GM10266 (cell line): ENCODE data around the gene TMEM131.

Experiments used
- DNase-seq: peaks from one replicate; pipeline ENCODE4 v3.0.0; 2012; ENCODE audit errors: extremely low spot score
- CTCF ChIP-seq: IDR thresholded peaks from 2 replicates; pipeline ENCODE4 v1.5.1; 2012; ENCODE audit warnings: mild to moderate bottlenecking, low read depth; ENCODE audit not compliant: control insufficient read depth, insufficient read depth; ENCODE audit errors: missing control alignments

TMEM131 gene

GRCh38 chr2:97806738-97807618, 188.8 kb downstream of the TMEM131 start:
- DNase-seq, result peak; percentile 71
- TF ChIP-seq CTCF, result peak; percentile 98

GRCh38 chr2:97805776-97806175, 190.0 kb downstream of the TMEM131 start:
- TF ChIP-seq CTCF, result no peak
- no peak for DNase-seq

- no peak for TF ChIP-seq CTCF
- no peak for DNase-seq
Observed at GRCh38 chr2:97801028-97801427, 194.7 kb downstream of the TMEM131 start.

- no peak for DNase-seq
- TF ChIP-seq CTCF, result no peak
Observed at GRCh38 chr2:97798416-97798815, 197.3 kb downstream of the TMEM131 start.

GRCh38 chr2:97797355-97797754, 198.4 kb downstream of the TMEM131 start:
- no peak for DNase-seq
- TF ChIP-seq CTCF, result no peak

GRCh38 chr2:97796465-97797126, 199.2 kb downstream of the TMEM131 start:
- TF ChIP-seq CTCF, result no peak
- no peak for DNase-seq

- no peak for TF ChIP-seq CTCF
- no peak for DNase-seq
Observed at GRCh38 chr2:97792416-97792815, 203.3 kb downstream of the TMEM131 start.
